ENCODE data around the gene PRKCZ.

DNA sequence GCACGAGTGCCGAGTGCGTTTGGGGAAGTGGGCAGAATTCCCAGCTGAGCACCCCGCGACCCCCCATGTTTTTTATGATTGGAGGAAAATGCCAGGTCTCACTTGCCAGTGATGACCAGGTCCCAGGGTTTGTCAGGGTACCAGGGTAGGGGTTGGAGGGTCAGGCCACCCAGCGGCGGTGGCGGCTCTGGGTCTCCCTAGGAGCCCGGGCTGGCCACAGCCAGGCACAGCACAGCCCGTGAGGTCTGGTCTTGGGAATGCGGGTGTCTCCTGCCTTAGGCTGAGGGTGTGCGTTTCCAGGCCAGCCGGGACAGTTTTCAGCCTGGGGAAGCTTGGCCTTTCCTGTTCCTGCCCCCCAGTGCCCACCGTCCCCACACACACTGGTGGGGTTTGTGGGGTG, 22.7 kb downstream of the PRKCZ start:
- TF ChIP-seq CTCF (IDR thresholded peaks at IDR 0.05) (no peak), POLR2AphosphoS5 (IDR thresholded peaks at IDR 0.05) (no peak), EP300 (IDR thresholded peaks at IDR 0.05) (no peak)

All from esophagus muscularis mucosa (tissue), 4 donors.